ENCODE data around the gene FANCD2OS. TPM values are rescaled to one million over a fixed set of nuclear protein-coding genes. Genes with fewer than 3 reads are reported as not detected.

FANCD2OS gene, protein sequence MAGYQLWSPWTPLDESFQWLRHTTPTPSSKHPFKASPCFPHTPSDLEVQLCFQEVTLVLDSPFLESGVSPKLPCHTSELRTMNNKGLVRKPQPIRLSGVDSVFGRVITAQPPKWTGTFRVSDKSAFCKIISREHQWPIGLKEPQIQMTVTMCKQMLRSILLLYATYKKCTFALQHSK
- total RNA-seq, result not detected

- DNase-seq (ENCODE audit: low spot score) (no peak), ATAC-seq (ENCODE audit: low FRiP score) (no peak)
- TF ChIP-seq CTCF (IDR thresholded peaks at IDR 0.05), result no peak
Measured at GRCh38 chr3:10108091-10108490, at the start of gene FANCD2OS. Gene FANCD2OS (minus strand): TSS chr3:10108255. CDS start chr3:10104774, 3,481 bp downstream.

DNA sequence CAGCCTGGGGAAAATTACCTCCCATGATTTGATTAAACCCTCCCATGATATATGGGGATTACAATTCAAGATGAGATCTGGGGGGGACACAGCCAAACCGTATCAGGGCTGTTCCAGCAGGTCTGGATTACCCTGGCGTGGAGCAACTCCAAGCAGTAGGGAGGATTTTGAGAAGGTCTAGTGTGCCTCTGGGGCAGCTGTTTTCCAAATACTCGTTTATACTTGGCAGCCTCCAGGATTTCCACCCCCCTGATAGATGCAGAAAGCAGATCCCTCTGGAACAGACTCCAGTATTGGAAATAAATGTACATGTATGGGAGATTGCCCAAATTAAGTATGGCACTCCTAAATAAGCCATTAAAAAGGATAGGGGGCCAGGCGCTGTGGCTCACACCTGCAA, 49.0 kb upstream of the FANCD2OS start:
- ATAC-seq (ENCODE audit: low FRiP score), result no peak
- DNase-seq (ENCODE audit: low spot score), result no peak
- TF ChIP-seq CTCF (IDR thresholded peaks at IDR 0.05), result no peak

GRCh38 chr3:10155658-10156057, 47.6 kb upstream of the FANCD2OS start:
- no peak for DNase-seq (ENCODE audit: low spot score)
- ATAC-seq (ENCODE audit: low FRiP score), result no peak
- TF ChIP-seq CTCF (IDR thresholded peaks at IDR 0.05), result no peak

DNA sequence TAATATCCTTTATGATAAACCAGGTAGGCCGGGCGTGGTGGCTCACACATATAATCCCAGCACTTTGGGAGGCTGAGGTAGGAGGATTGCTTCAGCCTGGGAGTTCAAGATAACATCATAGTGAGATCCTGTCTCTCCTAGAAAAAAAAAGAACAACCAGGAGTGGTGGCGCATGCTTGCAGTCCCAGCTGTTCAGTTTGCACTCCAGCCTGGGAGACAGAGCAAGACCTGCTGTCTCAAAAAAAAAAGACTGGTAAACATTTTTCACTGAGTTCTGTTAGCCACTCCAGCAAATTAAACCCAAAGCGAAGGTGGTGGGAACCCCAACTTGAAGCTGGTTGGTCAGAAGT, 47.0 kb upstream of the FANCD2OS start:
- no peak for TF ChIP-seq CTCF (IDR thresholded peaks at IDR 0.05)
- ATAC-seq (ENCODE audit: low FRiP score) (no peak), DNase-seq (ENCODE audit: low spot score) (no peak)

GRCh38 chr3:10154335-10155122, 46.5 kb upstream of the FANCD2OS start:
- no peak for TF ChIP-seq CTCF (IDR thresholded peaks at IDR 0.05)
- DNase-seq (ENCODE audit: low spot score) (no peak), ATAC-seq (ENCODE audit: low FRiP score) (no peak)

GRCh38 chr3:10150987-10151386, 42.9 kb upstream of the FANCD2OS start:
- ATAC-seq (ENCODE audit: low FRiP score), result no peak
- no peak for DNase-seq (ENCODE audit: low spot score)
- TF ChIP-seq CTCF (IDR thresholded peaks at IDR 0.05), result no peak

DNA sequence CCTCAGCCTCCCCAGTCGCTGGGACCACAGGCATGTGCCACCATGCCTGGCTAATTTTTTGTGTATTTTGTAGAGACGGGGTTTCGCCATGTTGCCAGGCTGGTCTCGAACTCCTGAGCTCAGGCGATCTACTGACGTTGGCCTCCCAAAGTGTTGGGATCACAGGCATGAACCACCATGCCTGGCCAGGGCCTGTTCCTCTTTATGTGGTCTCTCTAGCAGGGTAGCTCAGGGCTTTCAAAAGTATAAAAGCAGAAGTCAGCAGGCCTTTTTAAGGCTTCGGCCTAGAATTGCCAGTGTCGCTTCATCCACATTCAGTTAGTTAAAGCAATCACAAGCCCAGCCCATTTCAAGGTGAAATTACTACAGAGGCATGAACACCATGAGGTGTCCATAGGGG, 41.2 kb upstream of the FANCD2OS start:
- DNase-seq (ENCODE audit: low spot score) (no peak), ATAC-seq (ENCODE audit: low FRiP score) (no peak)
- no peak for TF ChIP-seq CTCF (IDR thresholded peaks at IDR 0.05)
